GM12892 (cell line): ENCODE data around the gene RRP1B.

Source experiments
- POLR2A ChIP-seq: IDR thresholded peaks from 2 replicates; pipeline ENCODE4 v1.6.1; 2011; ENCODE audit warnings: low read depth, low read length, control low read depth
- POLR2AphosphoS5 ChIP-seq: IDR thresholded peaks from 2 replicates; pipeline ENCODE4 v1.6.1; 2011; ENCODE audit warnings: low read depth, low read length, control low read depth
- TAF1 ChIP-seq: IDR thresholded peaks from 2 replicates; pipeline ENCODE4 v1.6.1; 2011; ENCODE audit warnings: low read depth, mild to moderate bottlenecking, control low read depth, low read length, borderline replicate concordance

GRCh38 chr21:43716376-43717165, 57.2 kb downstream of the RRP1B start:
- TF ChIP-seq TAF1 (no peak), POLR2AphosphoS5 (no peak), POLR2A (no peak)
